CD4-positive, CD25-positive, alpha-beta regulatory T cell (primary cell): ENCODE results near the gene TMC6. TPM values are rescaled to one million over a fixed set of nuclear protein-coding genes. Genes with fewer than 3 reads are reported as not detected.

ENCODE experiments used
- ATAC-seq, 2 donors: fragments of 150-1000 bp; cut with Tn5 transposase; one replicate each; pipeline ENCODE4 v1.10.0; 2021; ENCODE audit warnings: low read depth in 2 of 2, moderate number of reproducible peaks in 2 of 2, moderate library complexity in 1 of 2
- DNase-seq, 3 donors: peaks; one replicate each; pipeline versions ENCODE4 v3.0.0 to v3.0.0-alpha.2; 2012 to 2022; ENCODE audit warnings: mixed read lengths in 1 of 3
- H3K27ac ChIP-seq: one replicate; pipeline ENCODE4 v1.7.0; 2013; ENCODE audit warnings: mild to moderate bottlenecking, low read length; ENCODE audit not compliant: insufficient read depth, poor library complexity, severe bottlenecking
- H3K27me3 ChIP-seq: one replicate; pipeline ENCODE4 v1.7.0; 2013; ENCODE audit warnings: low read length; ENCODE audit not compliant: control insufficient read depth, insufficient read depth
- H3K36me3 ChIP-seq: one replicate; pipeline ENCODE4 v1.7.0; 2013; ENCODE audit warnings: mild to moderate bottlenecking, low read length, moderate library complexity; ENCODE audit not compliant: control insufficient read depth, insufficient read depth
- H3K4me1 ChIP-seq: 2 replicates; pipeline ENCODE4 v1.7.0; 2013; ENCODE audit warnings: mild to moderate bottlenecking, low read length; ENCODE audit not compliant: insufficient read depth, control insufficient read depth, poor library complexity, severe bottlenecking
- H3K4me3 ChIP-seq: one replicate; pipeline ENCODE4 v1.7.0; 2013; ENCODE audit warnings: low read depth, mild to moderate bottlenecking, low read length, moderate library complexity
- H3K9me3 ChIP-seq, 2 experiments: 1 replicate in 1 of 2; 2 replicates in 1 of 2; pipeline ENCODE4 v1.7.0; 2013; ENCODE audit warnings: low read length in 2 of 2, mild to moderate bottlenecking in 1 of 2, moderate library complexity in 1 of 2; ENCODE audit not compliant: control insufficient read depth in 2 of 2
- H3K27ac Mint-ChIP-seq, 3 donors: one replicate each; pipeline ENCODE4 v1.8.0; 2020 to 2022; ENCODE audit warnings: mild to moderate bottlenecking in 3 of 3, mixed read lengths in 3 of 3, moderate library complexity in 2 of 3
- H3K27me3 Mint-ChIP-seq: one replicate; pipeline ENCODE4 v1.8.0; 2022; ENCODE audit warnings: mild to moderate bottlenecking, mixed read lengths
- H3K36me3 Mint-ChIP-seq: one replicate; pipeline ENCODE4 v1.8.0; 2020; ENCODE audit warnings: mixed read lengths
- H3K4me1 Mint-ChIP-seq, 4 donors: one replicate each; pipeline ENCODE4 v1.8.0; 2020 to 2022; ENCODE audit warnings: mixed read lengths in 4 of 4, mild to moderate bottlenecking in 1 of 4
- H3K4me3 Mint-ChIP-seq, 4 donors: one replicate each; pipeline ENCODE4 v1.8.0; 2020 to 2022; ENCODE audit warnings: mild to moderate bottlenecking in 4 of 4, mixed read lengths in 4 of 4, moderate library complexity in 3 of 4
- H3K9me3 Mint-ChIP-seq, 7 donors: one replicate each; pipeline ENCODE4 v1.8.0; 2020 to 2022; ENCODE audit warnings: mixed read lengths in 7 of 7, mild to moderate bottlenecking in 3 of 7, moderate library complexity in 2 of 7
- polyA plus RNA-seq, 4 donors: library from polyadenylated mRNA; unstranded; fragments of 300-500 nt; fragmentation: Illumina TruSeq; gene quantifications; one replicate each; pipeline ENCODE4 v1.2.3, GENCODE V29; 2021
- total RNA-seq: library from RNA; stranded (reverse); gene quantifications from one replicate; pipeline ENCODE4 v1.2.3, GENCODE V29; 2022

The TMC6 gene
- total and polyA plus RNA-seq, 5 donors from 2014 or later, result 160 to 727 (median 234) TPM

GRCh38 chr17:78110363-78111015 is 18.1 kb downstream of the TMC6 start:
- Histone ChIP-seq H3K9me3 (no peaks in the 10 kb centered on the region), H3K36me3 (peaks cover 59% of the 10 kb centered on the region), H3K4me3 (no peak overlapping the region), H3K27me3 (no peaks in the 10 kb centered on the region), H3K4me1 (peaks cover 28% of the 10 kb centered on the region), H3K27ac (no peak overlapping the region)
- Mint-ChIP-seq H3K4me3 (peak overlapping the region in 1 of 4 donors; percentile 52), H3K36me3 (peaks cover 47% of the 10 kb centered on the region), H3K9me3 (peaks cover 0 to 3% (median 0%) of the 10 kb centered on the region in 7 donors), H3K27ac (peak overlapping the region in 2 of 3 donors; percentile 42 to 56), H3K27me3 (no peaks in the 10 kb centered on the region), H3K4me1 (peaks cover 0 to 58% (median 30%) of the 10 kb centered on the region in 4 donors)
- DNase-seq, result no peak
- no peak for ATAC-seq

- H3K4me3 Mint-ChIP-seq, result no peak overlapping the region
- ATAC-seq, result no peak
- DNase-seq, result no peak
- peaks cover 0 to 3% (median 0%) of the 10 kb centered on the region in 7 donors for H3K9me3 Mint-ChIP-seq
- Histone ChIP-seq H3K4me3 (no peak overlapping the region), H3K27ac (no peak overlapping the region), H3K36me3 (peaks cover 57% of the 10 kb centered on the region), H3K27me3 (no peaks in the 10 kb centered on the region), H3K4me1 (peaks cover 23% of the 10 kb centered on the region), H3K9me3 (no peaks in the 10 kb centered on the region)
- peaks cover 47% of the 10 kb centered on the region for H3K36me3 Mint-ChIP-seq
- H3K4me1 Mint-ChIP-seq, result peaks cover 0 to 52% (median 25%) of the 10 kb centered on the region in 4 donors
- peak overlapping the region in 1 of 3 donors; percentile 62 for H3K27ac Mint-ChIP-seq
- no peaks in the 10 kb centered on the region for H3K27me3 Mint-ChIP-seq
These were observed 19.1 kb downstream of the TMC6 start for GRCh38 chr17:78109489-78109761.

- Histone ChIP-seq H3K4me3 (no peak overlapping the region), H3K4me1 (peaks cover 18% of the 10 kb centered on the region), H3K36me3 (peaks cover 58% of the 10 kb centered on the region), H3K27ac (no peak overlapping the region), H3K9me3 (no peaks in the 10 kb centered on the region), H3K27me3 (no peaks in the 10 kb centered on the region)
- ATAC-seq (no peak), DNase-seq (no peak)
- H3K27ac Mint-ChIP-seq, result peak overlapping the region in 2 of 3 donors; percentile 56 to 62
- H3K4me1 Mint-ChIP-seq, result peaks cover 0 to 47% (median 20%) of the 10 kb centered on the region in 4 donors
- peaks cover 0 to 3% (median 0%) of the 10 kb centered on the region in 7 donors for H3K9me3 Mint-ChIP-seq
- H3K4me3 Mint-ChIP-seq, result peak overlapping the region in 1 of 4 donors; percentile 44
- no peaks in the 10 kb centered on the region for H3K27me3 Mint-ChIP-seq
- H3K36me3 Mint-ChIP-seq, result peaks cover 43% of the 10 kb centered on the region
These were observed 19.6 kb downstream of the TMC6 start for GRCh38 chr17:78108726-78109488.

GRCh38 chr17:78107976-78108725 is 20.4 kb downstream of the TMC6 start:
- peaks cover 11% of the 10 kb centered on the region for H3K4me1 ChIP-seq
- Mint-ChIP-seq H3K27me3 (no peaks in the 10 kb centered on the region), H3K4me1 (peaks cover 0 to 39% (median 14%) of the 10 kb centered on the region in 4 donors), H3K9me3 (peaks cover 0 to 3% (median 0%) of the 10 kb centered on the region in 7 donors), H3K27ac (peak overlapping the region; percentile 2 to 62 (median 32)), H3K36me3 (peaks cover 41% of the 10 kb centered on the region), H3K4me3 (peak overlapping the region in 1 of 4 donors; percentile 44)
- ATAC-seq, result no peak
- H3K9me3 ChIP-seq, result no peaks in the 10 kb centered on the region
- H3K27ac ChIP-seq, result no peak overlapping the region
- DNase-seq, result no peak
- H3K4me3 ChIP-seq, result no peak overlapping the region
- H3K36me3 ChIP-seq, result peaks cover 59% of the 10 kb centered on the region
- H3K27me3 ChIP-seq, result no peaks in the 10 kb centered on the region

- H3K4me1 ChIP-seq, result peaks cover 4% of the 10 kb centered on the region
- H3K36me3 ChIP-seq, result peaks cover 58% of the 10 kb centered on the region
- H3K27ac ChIP-seq, result peak overlapping the region; percentile 37
- ATAC-seq, result no peak
- Mint-ChIP-seq H3K27ac (peak overlapping the region in 2 of 3 donors; percentile 44 to 94), H3K4me1 (peaks cover 0 to 32% (median 10%) of the 10 kb centered on the region in 4 donors), H3K9me3 (peaks cover 0 to 2% (median 0%) of the 10 kb centered on the region in 7 donors), H3K27me3 (no peaks in the 10 kb centered on the region), H3K36me3 (peaks cover 39% of the 10 kb centered on the region), H3K4me3 (no peak overlapping the region)
- no peak overlapping the region for H3K4me3 ChIP-seq
- no peaks in the 10 kb centered on the region for H3K27me3 ChIP-seq
- DNase-seq, result no peak
- no peaks in the 10 kb centered on the region for H3K9me3 ChIP-seq
These were observed 21.1 kb downstream of the TMC6 start for GRCh38 chr17:78107457-78107856.

GRCh38 chr17:78106211-78106610 is 22.3 kb downstream of the TMC6 start:
- Histone ChIP-seq H3K27ac (peak overlapping the region; percentile 34), H3K36me3 (peaks cover 61% of the 10 kb centered on the region), H3K4me3 (no peak overlapping the region), H3K27me3 (no peaks in the 10 kb centered on the region), H3K9me3 (no peaks in the 10 kb centered on the region), H3K4me1 (no peaks in the 10 kb centered on the region)
- Mint-ChIP-seq H3K27ac (no peak overlapping the region), H3K4me3 (no peak overlapping the region), H3K27me3 (no peaks in the 10 kb centered on the region), H3K9me3 (no peaks in the 10 kb centered on the region), H3K36me3 (peaks cover 45% of the 10 kb centered on the region), H3K4me1 (peaks cover 0 to 28% (median 9%) of the 10 kb centered on the region in 4 donors)
- DNase-seq (no peak), ATAC-seq (no peak)

- Mint-ChIP-seq H3K27me3 (no peaks in the 10 kb centered on the region), H3K4me1 (peaks cover 0 to 23% (median 4%) of the 10 kb centered on the region in 4 donors), H3K4me3 (no peak overlapping the region), H3K36me3 (peaks cover 43% of the 10 kb centered on the region), H3K9me3 (no peaks in the 10 kb centered on the region), H3K27ac (no peak overlapping the region)
- H3K27ac ChIP-seq, result peak overlapping the region; percentile 34
- H3K9me3 ChIP-seq, result no peaks in the 10 kb centered on the region
- no peaks in the 10 kb centered on the region for H3K27me3 ChIP-seq
- ATAC-seq (no peak), DNase-seq (no peak)
- H3K36me3 ChIP-seq, result peaks cover 55% of the 10 kb centered on the region
- H3K4me1 ChIP-seq, result no peaks in the 10 kb centered on the region
- no peak overlapping the region for H3K4me3 ChIP-seq
These were observed 23.0 kb downstream of the TMC6 start for GRCh38 chr17:78105551-78105950.
